GM18502 (cell line): ENCODE data around the gene DBNL.
"Not testable (repeated sequence)": the region's sequence is repeated elsewhere in the genome, so short reads cannot be mapped to it uniquely, and the experiment has no call there.

ENCODE experiments used
- ATAC-seq: cut with Tn5 transposase; IDR thresholded peaks from one replicate; pipeline ENCODE4 v1.9.1; 2021; ENCODE audit warnings: mild to moderate bottlenecking; ENCODE audit not compliant: unreplicated experiment, poor library complexity

DBNL gene

GRCh38 chr7:44044315-44045225, at the start of gene DBNL:
Gene DBNL, plus strand, starts transcription at chr7:44044702. Its CDS starts 36 bp downstream, at chr7:44044738.
- peak; percentile 67 for ATAC-seq

GRCh38 chr7:43997532-43997931, 47.0 kb upstream of the DBNL start, which contains the start of gene SPDYE1:
Gene SPDYE1, plus strand, starts transcription at chr7:43997897. Its CDS starts 2,053 bp downstream, at chr7:43999950.
- ATAC-seq: not testable (repeated sequence)

- not testable (repeated sequence) for ATAC-seq
Observed at GRCh38 chr7:44012081-44012480, 32.4 kb upstream of the DBNL start.

- ATAC-seq: not testable (repeated sequence)
Observed at GRCh38 chr7:44015090-44015489, 29.4 kb upstream of the DBNL start.

- peak; percentile 97 for ATAC-seq
Observed at GRCh38 chr7:44018857-44019807, 25.4 kb upstream of the DBNL start.

GRCh38 chr7:44019825-44020224, 24.7 kb upstream of the DBNL start:
- ATAC-seq: not testable (repeated sequence)

GRCh38 chr7:44022069-44022468, 22.4 kb upstream of the DBNL start:
- not testable (repeated sequence) for ATAC-seq

- ATAC-seq: not testable (repeated sequence)
Observed at GRCh38 chr7:44022796-44023467, 21.6 kb upstream of the DBNL start.

GRCh38 chr7:44029433-44029832, 15.1 kb upstream of the DBNL start:
- not testable (repeated sequence) for ATAC-seq

GRCh38 chr7:44030029-44030428, 14.5 kb upstream of the DBNL start:
- ATAC-seq: not testable (repeated sequence)

- not testable (repeated sequence) for ATAC-seq
Observed at GRCh38 chr7:44031319-44031718, 13.2 kb upstream of the DBNL start.

GRCh38 chr7:44032031-44032430, 12.5 kb upstream of the DBNL start:
- ATAC-seq: not testable (repeated sequence)

- not testable (repeated sequence) for ATAC-seq
Observed at GRCh38 chr7:44033971-44034844, 10.3 kb upstream of the DBNL start.

- ATAC-seq: peak; percentile 30
Observed at GRCh38 chr7:44036364-44036763, 8.1 kb upstream of the DBNL start.

GRCh38 chr7:44037951-44038350, 6.6 kb upstream of the DBNL start:
- ATAC-seq: not testable (repeated sequence)

GRCh38 chr7:44038553-44038952, 5.9 kb upstream of the DBNL start:
- not testable (repeated sequence) for ATAC-seq

- peak; percentile 68 for ATAC-seq
Observed at GRCh38 chr7:44038961-44039558, 5.4 kb upstream of the DBNL start.

- ATAC-seq: peak; percentile 3
Observed at GRCh38 chr7:44039800-44040492, 4.6 kb upstream of the DBNL start.
